Eye (tissue), 1 donor: ENCODE results near the gene SUPT16H.
A peak's percentile ranks its signal among the peaks of the same experiment; 100 is the strongest.
"Not testable (repeated sequence)": the region's sequence is repeated elsewhere in the genome, so short reads cannot be mapped to it uniquely, and the experiment has no call there.

Experiments
- DNase-seq: peaks from one replicate; pipeline ENCODE4 v3.0.0-alpha.2; 2015

SUPT16H gene

DNA sequence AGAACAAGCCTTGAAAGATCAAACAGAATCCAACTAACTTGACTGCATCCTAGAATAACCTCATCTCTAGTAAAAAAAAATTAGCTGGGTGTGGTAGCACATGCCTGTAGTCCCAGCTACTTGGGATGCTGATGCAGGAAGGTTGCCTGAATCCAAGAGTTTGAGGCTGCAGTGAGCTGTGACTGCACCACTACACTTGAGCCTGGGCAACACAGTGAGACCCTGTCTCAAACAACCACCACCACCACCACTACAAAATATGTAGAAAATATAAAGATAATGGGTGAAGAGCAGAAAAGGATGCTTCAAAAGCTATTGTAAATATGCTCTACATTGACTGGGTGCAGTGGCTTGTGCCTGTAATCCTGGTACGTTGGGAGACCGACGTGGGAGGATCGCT lies 27.3 kb downstream of the SUPT16H start:
- DNase-seq = no peak

DNA sequence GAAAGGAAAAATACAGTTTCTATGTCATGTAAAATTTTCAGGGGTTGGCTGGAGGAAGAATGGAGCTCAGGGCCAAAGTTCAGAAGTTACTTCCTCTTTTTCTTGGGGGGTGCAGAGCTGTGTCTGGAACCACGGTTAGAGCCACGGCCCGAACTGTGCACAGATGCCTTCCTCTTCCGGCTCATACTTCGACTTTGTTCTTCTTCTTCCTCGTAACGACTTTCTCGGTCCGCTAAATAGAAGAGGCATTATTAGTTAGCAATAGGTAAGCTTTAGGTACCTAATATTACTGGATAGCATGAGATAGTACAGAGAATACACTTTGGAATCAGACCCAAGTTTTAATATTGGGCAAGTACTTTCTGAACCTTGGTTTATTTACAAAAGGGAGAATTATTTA lies 31.2 kb downstream of the SUPT16H start:
- no peak for DNase-seq

DNA sequence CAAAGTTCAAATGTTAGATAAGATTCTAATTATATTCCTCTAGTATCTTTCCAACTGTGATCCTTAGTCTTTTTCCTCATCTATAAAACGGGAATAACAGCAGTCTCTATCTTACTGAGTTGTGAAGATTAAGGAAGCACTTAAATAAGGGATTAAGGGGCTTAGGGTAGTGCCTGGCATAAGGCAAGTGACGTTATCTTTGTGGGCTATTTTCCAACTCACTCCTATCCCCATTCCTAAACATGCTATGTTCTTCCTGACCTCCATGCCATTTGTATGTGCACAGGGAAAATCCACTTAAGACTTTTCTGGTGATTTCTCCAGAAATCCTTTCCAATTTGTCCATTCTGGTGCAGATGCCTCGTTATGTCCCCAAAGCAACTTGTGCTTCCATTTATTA lies 33.3 kb downstream of the SUPT16H start:
- DNase-seq = no peak

DNA sequence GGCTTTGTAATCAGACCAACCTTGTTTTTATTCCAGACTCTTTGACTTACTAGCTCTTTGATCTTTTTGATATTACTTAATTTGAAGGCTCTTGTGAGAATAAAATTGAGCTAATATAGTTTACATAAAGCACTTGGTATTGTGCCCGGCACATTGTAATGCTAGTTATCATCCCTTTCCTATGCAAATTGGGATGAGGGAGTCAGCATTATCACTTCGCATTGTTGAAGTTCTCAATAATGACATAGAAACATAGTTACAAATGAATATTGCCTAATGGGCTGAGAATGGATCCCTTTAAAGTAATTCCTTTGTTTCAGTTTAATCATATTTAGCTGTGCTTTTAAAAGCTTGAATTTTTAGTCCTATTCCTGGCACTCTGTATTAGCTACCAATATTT lies 36.6 kb downstream of the SUPT16H start:
- DNase-seq = no peak

DNA sequence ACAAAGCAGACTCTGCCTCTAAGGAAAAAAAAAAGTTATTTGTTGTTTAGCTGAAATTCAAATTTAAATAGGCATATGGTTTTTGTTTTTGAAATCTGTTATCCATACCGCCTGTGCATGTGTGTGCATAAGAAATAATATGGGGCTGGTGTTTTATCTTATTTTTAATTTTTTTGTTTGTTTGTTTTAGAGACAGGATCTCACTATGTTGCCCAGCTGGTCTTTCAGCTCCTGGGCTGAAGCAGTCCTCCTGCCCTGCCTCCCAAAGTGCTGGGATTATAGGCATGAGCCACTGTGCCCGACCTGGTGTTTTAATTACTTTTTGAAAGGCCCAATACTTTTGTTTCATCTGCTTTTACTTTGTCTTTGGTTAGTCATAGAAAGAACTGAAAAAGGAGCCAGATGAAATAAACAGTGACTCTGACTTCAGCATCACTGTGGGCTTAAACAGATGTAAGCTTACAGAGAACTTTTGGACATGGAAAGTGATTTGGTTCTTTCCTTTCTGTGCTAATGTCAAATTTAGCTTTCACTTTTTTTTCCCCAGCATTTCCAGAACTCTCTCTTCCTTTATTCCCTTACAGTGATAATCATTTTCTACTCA lies 37.2 kb downstream of the SUPT16H start:
- DNase-seq = peak; percentile 9

DNA sequence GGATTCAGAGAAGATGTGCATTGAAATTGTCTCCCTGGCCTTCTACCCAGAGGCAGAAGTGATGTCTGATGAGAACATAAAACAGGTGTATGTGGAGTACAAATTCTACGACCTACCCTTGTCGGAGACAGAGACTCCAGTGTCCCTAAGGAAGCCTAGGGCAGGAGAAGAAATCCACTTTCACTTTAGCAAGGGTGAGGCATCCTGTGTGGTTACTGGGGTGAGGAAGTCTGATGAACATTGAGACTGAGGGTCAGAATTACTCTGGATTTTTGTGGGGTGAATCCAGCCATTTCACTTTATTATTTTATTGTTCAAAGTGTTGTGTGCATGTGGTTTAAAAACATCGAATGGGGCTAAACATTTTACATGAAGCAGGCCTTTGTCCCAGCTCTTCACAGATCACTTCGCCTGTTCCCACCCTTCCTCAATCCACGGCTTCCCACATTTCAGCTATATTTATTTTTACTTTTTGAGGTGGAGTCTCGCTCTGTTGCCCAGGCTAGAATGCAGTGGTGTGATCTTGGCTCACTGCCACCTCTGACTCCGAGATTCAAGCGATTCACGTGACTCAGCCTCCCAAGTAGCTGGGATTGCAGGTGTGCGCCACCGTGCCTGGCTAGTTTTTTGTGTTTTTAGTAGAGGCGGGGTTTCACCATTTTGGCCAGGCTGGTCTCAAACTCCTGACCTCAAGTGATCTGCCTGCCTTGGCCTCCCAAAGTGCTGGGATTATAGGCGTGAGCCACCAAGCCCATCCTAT lies 40.6 kb downstream of the SUPT16H start:
- DNase-seq = no peak

DNA sequence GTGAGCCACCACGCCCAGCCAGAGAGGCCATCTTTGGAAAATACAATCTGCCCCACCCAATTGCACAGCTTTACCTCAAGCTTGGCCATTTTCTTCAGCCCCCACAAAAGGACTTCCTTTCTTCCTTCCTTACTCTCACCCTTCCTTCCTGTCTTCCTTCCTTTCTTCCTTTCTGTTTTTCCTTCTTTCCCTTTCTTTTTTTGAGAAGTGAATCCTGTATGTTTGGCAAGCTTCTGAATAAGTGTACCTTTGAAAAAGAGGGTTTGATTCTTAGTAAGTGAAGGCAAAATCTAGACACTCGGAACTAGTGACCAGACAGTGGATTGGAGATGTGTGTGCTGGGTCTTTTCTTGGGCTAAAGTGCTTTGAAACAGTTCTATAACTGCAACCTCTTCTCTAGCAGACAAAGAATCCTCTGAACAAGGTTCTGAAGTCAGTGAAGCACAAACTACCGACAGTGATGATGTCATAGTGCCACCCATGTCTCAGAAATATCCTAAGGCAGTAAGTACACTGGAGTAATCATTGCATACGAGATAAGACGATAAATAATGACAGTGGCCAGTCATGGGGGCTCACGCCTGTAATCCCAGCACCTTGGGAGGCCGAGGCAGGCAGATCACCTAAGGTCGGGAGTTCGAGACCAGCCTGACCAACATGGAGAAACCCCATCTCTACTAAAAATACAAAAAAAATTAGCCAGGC lies 49.5 kb downstream of the SUPT16H start:
- no peak for DNase-seq

DNA sequence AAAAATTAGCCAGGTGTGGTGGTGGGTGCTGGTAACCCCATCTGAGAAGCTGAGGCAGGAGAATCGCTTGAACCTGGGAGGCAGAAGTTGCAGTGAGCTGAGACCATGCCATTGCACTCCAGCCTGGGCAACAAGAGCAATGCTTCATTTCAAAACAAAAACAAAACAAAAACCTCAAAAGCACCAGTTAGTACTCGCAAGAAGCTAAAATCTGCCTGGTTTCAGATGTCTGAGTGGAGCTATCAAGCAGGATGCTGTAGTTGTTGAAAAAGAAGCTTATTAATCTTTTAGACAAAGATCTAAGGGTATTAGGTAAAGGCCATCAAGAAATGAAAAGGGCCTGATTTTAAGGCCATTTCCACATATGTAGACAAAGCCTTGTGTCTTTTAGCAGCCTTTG lies 50.9 kb downstream of the SUPT16H start:
- no peak for DNase-seq

DNA sequence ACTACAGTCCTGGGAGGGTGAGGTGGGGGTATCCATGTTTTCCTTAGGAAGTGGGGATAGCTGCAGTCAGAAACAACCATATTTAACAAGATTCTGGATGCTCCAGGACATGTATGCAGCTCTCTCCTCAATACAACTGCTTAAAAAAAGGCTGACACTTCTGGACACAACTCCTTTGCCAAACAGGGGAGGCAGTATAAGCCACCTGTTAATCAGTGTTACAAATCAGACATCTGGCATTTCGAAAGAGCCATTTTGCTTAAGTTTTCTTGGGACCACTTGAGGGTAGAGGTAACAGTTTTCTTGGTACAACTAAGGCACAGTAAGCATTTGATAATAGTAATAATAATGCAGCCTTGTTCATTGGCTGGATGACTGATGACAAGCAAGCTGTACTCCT lies 56.8 kb downstream of the SUPT16H start:
- no peak for DNase-seq

DNA sequence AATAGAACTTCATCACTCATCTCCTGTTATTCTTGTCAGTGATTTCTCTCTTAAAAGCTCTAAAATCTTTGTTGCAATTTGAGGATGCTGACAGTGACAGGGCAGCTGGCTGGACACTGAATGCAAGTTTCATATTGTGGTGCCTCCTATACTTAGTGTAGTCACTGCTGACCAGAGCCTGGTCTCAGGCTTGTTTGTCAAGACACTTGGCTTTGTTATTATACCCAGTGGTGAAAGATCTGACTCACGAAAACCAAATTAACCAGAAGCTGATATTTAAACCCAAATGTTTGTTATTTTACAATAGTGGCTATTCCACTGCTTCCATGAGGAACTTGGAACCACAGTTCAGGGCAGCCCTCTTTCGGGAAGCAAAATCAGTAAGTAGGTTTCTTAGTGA lies 61.1 kb downstream of the SUPT16H start:
- DNase-seq = no peak

DNA sequence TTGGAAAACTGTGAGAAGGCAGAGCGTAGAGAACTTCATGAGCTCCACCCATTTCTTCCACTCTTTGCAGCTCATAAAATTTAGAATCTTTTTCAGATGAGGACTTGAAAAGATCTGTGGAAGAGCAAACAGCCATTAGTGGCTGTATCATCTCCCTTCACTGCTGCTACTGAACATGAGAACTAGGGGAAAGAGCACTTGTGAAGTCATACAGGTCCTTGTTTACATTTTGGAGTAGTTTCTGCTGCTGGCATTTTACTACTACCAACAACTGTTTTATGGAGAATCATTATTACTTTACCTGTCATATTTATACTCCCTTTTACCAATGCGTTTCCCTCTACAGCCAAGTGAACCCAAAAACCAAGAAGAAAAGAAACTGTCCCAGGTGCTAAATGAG lies 62.9 kb downstream of the SUPT16H start:
- DNase-seq = no peak

DNA sequence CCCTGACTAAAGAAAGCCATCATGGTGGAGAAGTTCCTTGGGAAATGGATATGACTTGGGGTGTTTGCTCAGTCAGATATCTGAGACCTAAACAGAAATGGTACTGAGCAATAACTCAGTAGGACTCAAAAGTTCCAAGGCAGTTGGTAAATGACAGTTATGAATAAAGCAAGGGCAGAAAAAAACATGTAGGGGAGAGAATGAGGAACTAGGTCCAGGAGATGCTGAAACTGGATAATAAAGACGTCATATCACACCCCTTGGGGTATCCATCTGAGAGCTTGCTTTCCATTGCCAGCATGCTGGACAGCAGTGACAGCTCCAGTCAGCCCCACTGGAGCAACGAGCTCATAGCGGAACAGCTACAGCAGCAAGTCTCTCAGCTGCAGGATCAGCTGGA lies 66.4 kb downstream of the SUPT16H start:
- DNase-seq = no peak

DNA sequence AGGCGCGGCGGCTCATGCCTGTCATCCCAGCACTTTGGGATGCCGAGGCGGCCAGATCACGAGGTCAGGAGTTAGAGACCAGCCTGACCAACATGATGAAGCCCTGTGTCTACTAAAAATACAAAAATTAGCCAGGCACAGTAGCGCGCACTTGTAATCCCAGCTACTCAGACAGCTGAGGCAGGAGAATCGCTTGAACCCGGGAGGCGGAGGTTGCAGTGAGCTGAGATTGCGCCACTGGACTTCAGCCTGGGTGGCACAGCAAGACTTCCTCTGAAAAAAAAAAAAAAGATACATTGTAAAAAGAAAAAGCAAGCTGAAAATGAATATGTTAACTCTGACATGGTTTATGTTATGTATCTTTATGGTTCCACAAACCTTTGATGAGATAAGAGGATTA lies 70.3 kb downstream of the SUPT16H start:
- no peak for DNase-seq

DNA sequence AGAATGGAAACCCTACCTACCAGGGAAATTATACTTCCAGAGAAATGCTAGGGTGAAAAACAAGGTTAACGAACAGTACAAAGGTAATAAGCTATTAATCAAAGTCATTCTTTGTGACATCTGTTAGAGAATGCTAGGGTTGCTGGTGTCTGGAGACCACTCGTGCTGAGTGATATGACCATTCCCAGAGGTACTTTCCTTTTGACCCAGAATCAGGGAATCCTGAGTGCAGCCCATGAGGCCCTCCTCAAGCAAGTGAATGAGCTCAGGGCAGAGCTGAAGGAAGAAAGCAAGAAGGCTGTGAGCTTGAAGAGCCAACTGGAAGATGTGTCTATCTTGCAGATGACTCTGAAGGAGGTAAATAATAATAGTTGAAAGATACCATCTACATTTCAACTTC lies 72.2 kb downstream of the SUPT16H start:
- no peak for DNase-seq

DNA sequence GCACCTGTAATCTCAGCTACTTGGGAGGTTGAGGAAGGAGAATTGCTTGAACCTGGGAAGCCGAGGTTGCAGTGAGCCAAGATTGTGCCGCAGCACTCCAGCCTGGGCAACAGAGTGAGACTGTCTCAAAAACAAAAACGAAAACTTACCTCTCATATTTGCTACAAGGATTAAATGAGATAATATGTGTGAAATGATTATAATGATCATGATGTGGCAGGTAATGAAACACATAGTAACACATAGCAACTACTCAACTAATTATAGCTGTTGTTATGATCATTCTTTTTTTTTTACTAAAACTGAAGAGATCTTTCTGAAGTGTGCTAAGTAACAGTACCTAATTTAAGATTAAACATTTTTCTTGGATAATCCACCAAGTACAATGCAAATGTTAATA lies 73.9 kb downstream of the SUPT16H start:
- no peak for DNase-seq

DNA sequence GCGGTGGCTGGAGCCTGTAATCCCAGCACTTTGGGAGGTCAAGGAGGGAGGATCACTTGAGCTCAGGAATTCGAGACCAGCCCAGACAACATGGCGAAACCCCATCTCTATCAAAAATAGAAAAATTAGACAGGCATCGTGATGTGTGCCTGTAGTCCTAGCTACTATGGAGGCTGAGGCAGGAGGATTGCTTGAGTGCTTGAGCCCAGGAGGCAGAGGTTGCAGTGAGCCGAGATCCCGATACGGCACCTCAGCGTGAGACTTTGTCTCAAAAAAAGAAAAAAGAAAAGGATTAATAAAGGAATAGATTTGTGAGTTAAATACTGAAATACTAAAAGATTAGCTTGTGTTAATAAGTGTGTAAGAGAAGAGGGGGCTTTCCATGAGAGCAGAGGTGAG lies 74.6 kb downstream of the SUPT16H start:
- no peak for DNase-seq

DNA sequence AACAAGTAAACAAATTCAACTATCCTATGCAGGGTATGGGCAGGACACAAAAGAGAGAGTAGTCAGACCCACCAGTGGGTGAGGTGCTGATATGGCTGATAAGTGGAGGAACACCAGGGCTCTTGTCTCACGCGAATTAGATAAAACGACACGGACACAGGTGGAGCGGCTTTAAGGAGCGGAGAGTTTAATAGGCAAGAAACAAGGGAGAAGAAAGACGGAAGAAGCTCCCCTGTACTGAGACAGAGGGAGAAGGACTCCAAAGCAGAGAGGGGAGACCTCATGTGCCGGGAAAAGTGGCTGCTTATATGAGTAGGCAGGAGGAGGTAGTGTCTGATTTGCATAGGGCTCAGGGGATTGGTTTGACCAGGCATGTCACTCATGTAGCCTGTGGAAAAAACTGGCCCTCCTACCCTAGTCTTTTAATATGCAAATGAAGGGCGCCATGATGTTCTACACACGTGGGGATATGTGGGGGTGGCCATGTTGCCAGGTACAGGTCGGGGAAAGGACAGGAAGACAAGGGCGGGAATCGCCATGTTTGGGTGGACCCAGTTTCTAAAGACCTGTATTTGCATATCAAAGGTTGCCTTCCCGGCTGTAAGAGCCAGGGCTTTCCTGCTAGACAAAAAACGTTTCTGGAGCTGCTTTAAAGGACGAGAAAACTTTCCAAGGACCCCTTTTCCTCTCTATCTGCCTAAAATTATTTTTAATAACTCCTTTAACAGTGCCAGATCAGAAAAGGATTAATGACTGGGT lies 75.2 kb downstream of the SUPT16H start:
- DNase-seq = peak; percentile 92

DNA sequence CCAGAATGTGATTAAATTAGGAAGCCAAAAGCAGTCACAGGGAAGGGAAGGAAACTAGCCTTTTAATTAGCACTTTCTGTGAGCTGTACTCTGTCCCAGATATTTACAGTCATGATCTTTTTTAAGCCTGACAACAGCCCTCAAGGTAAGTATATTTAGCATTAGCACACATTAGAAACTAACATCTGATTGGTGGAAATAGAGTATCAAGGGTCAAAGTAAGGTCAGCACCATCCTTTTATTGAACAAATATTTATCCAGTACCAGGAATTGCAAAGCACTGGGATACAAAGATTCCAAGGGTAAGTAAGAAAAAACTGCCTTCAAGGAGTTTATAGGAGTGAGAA lies 75.7 kb downstream of the SUPT16H start:
- DNase-seq = no peak

DNA sequence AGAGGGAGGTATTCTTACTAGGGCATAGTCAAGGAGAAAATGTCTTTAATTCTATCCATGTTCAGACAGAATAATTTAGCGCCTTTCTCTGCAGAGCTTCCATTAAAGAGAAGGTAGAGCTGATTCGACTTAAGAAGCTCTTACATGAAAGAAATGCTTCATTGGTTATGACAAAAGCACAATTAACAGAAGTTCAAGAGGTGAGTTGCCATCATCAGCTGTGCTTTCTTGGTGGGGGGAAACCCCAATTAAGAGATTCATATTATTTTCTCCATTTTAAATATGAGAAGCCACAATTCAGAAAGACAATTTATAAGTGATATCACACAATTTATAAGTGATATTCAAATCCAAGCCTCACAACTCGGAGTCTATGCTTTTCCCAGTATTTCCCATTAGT lies 76.2 kb downstream of the SUPT16H start:
- peak; percentile 30 for DNase-seq

DNA sequence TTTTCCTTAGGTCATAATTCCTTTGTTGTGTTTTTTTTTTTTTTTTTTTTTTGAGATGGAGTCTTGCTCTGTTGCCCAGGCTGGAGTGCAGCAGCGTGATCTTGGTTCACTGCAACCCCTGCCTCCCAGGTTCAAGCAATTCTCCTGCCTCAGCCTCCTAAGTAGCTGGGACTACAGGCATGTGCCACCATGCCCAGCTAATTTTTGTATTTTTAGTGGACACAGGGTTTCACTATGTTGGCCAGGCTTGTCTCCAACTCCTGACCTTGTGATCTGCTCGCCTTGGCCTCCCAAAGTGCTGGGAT lies 81.0 kb downstream of the SUPT16H start:
- DNase-seq = not testable (repeated sequence)

DNA sequence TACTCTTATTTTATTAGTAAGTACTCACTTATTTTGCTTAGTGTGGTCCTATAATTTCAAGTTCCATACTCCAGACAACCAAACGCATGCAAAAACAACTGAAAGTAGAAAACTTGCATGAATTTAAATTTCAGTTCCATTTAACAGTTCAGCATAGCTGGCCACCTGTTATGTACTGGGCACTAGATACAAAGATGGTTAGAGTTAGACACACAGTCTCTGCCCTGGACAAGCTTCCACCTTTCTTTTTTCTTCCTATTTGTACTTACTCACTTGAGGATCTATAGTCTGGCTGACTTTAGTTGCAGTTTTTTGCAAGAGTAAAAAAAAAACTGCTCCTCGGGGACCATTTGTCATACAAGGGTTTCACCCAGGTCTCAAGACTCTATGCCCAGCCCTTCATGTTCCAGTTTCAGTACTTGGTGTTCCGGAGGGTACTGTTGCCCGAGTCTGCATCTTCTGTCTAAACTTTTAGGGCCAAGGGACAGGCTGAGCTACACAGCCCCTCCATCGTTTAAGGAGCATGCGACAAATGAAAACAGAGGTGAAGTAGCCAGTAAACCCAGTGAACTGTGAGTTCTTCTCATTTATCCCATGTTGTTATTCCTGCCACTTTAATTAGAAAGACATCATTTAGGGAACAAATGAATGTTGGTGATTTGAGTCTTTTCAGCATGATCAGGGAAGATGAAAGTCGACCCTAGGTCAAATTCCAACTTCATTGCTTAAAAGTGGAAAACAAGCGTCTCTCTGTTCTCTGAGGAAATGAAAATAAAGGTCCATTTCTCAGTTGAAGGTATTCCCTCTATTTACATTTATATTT lies 81.6 kb downstream of the SUPT16H start:
- DNase-seq = peak; percentile 51
